ENCODE measurements around the gene RPL41. TPM values are rescaled to one million over a fixed set of nuclear protein-coding genes. Genes with fewer than 3 reads are reported as not detected.
A peak's percentile ranks its signal among the peaks of the same experiment; 100 is the strongest.
"Not testable (repeated sequence)": the region's sequence is repeated elsewhere in the genome, so short reads cannot be mapped to it uniquely, and the experiment has no call there.

The RPL41 gene
- total RNA-seq, 6 experiments from 2014 or later, result 2,722 to 3,464 (median 3,292) TPM

DNA sequence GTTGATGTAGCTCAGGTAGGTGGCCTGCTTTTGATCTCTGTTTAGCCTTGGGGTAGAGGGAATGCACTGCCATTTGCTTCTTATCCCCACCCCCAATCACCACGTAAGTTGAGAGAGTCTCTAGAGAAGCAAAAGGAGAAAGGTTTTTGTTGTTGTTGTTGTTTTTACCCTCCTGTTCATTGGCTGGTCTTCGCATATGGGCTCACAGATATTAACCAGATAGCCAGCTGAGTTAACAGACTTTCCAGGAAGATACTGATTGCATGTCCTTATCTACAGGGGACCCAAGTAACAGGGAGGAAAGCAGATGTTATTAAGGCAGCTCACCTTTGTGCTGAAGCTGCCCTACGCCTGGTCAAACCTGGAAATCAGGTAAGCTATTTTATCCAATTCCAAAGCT, 9.2 kb upstream of the RPL41 start:
- no peak overlapping the region for H3K4me3 Mint-ChIP-seq
- no peaks in the 10 kb centered on the region for H3K9me3 Mint-ChIP-seq
- H3K36me3 Mint-ChIP-seq (ENCODE audit: low read depth), result peaks cover 41% of the 10 kb centered on the region
- TF ChIP-seq, protein P1, sequence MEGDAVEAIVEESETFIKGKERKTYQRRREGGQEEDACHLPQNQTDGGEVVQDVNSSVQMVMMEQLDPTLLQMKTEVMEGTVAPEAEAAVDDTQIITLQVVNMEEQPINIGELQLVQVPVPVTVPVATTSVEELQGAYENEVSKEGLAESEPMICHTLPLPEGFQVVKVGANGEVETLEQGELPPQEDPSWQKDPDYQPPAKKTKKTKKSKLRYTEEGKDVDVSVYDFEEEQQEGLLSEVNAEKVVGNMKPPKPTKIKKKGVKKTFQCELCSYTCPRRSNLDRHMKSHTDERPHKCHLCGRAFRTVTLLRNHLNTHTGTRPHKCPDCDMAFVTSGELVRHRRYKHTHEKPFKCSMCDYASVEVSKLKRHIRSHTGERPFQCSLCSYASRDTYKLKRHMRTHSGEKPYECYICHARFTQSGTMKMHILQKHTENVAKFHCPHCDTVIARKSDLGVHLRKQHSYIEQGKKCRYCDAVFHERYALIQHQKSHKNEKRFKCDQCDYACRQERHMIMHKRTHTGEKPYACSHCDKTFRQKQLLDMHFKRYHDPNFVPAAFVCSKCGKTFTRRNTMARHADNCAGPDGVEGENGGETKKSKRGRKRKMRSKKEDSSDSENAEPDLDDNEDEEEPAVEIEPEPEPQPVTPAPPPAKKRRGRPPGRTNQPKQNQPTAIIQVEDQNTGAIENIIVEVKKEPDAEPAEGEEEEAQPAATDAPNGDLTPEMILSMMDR (IDR thresholded peaks at IDR 0.05), result no peak
- DNase-seq, result no peak
- H3K27ac Mint-ChIP-seq, result peak overlapping the region; percentile 34; the same call in 1 of the 2 replicates
- peaks cover 2% of the 10 kb centered on the region for H3K27me3 Mint-ChIP-seq (ENCODE audit: insufficient read depth)
- H3K4me1 Mint-ChIP-seq (ENCODE audit: low read depth), result peaks cover 34% of the 10 kb centered on the region

DNA sequence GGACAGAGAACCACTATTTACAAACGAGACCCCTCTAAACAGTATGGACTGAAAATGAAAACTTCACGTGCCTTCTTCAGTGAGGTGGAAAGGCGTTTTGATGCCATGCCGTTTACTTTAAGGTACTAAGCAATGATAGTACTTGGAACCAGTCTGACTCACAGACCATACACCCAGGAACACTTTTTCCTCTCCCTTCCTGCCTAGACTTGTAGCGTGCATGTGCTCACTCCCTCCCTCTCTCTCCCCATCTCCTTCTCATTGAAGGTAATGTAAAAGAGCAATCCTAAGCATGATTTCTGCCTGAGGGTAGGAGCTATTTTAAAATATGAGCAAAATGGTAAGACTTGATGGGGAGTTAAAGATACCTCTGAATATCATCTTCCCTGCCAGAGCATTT, 5.9 kb upstream of the RPL41 start:
- H3K36me3 Mint-ChIP-seq (ENCODE audit: low read depth), result peaks cover 45% of the 10 kb centered on the region
- no peaks in the 10 kb centered on the region for H3K9me3 Mint-ChIP-seq
- H3K27ac Mint-ChIP-seq, result no peak overlapping the region
- no peak overlapping the region for H3K4me3 Mint-ChIP-seq
- TF ChIP-seq, protein P1 (IDR thresholded peaks at IDR 0.05), result no peak
- peaks cover 25% of the 10 kb centered on the region for H3K4me1 Mint-ChIP-seq (ENCODE audit: low read depth)
- no peaks in the 10 kb centered on the region for H3K27me3 Mint-ChIP-seq (ENCODE audit: insufficient read depth)
- DNase-seq, result no peak

DNA sequence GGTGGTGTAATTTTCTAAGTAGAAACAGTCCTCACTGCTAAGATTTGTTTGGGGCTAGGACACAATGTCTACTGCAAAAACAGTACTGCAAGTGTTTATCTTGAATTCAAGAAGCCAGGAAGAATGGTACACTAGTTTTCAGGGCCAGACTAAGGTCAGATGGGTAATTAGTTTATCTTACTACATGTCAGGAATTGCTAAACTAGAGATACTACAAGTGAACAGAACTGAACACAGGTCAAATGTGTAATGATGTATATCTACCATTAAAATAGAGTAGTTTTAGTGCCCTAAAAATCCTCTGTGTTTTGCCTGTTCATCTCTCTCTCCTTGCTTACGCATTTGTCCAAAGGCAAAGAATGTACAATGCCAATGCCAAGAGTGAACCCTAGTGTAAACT, 2.3 kb upstream of the RPL41 start:
- Mint-ChIP-seq H3K4me1 (ENCODE audit: low read depth) (peaks cover 22% of the 10 kb centered on the region), H3K36me3 (ENCODE audit: low read depth) (peaks cover 42% of the 10 kb centered on the region), H3K27ac (peak overlapping the region; percentile 42), H3K4me3 (no peak overlapping the region), H3K9me3 (peaks cover 7% of the 10 kb centered on the region; the same call in 1 of the 2 replicates), H3K27me3 (ENCODE audit: insufficient read depth) (peaks cover 17% of the 10 kb centered on the region)
- TF ChIP-seq, protein P1 (IDR thresholded peaks at IDR 0.05), result no peak
- DNase-seq, result no peak

DNA sequence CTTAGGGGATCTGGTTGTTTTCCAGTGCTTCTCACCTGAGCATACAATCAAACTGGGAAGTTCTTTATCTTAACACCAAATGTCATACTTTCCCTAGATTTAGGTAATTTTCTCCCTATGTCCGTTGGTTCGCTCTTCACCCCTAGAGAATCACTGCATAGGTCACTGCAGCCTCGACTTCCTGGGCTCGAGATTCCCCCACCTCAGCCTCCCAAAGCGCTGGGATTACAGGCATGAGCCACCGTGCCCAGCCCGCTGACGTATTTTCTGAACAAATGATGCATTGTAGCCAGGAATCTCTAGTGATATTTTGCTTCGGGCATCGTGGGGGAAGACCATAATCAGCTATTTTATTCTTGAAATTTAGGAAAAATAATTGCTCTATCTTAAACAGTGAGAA, 1.1 kb upstream of the RPL41 start:
- peak overlapping the region; percentile 98 for H3K27ac Mint-ChIP-seq
- peaks cover 34% of the 10 kb centered on the region for H3K4me1 Mint-ChIP-seq (ENCODE audit: low read depth)
- peak overlapping the region; percentile 95 for H3K4me3 Mint-ChIP-seq
- H3K9me3 Mint-ChIP-seq, result peaks cover 7% of the 10 kb centered on the region; the same call in 1 of the 2 replicates
- no peak for DNase-seq
- peaks cover 38% of the 10 kb centered on the region for H3K36me3 Mint-ChIP-seq (ENCODE audit: low read depth)
- TF ChIP-seq, protein P1 (IDR thresholded peaks at IDR 0.05), result no peak
- peaks cover 19% of the 10 kb centered on the region for H3K27me3 Mint-ChIP-seq (ENCODE audit: insufficient read depth)

DNA sequence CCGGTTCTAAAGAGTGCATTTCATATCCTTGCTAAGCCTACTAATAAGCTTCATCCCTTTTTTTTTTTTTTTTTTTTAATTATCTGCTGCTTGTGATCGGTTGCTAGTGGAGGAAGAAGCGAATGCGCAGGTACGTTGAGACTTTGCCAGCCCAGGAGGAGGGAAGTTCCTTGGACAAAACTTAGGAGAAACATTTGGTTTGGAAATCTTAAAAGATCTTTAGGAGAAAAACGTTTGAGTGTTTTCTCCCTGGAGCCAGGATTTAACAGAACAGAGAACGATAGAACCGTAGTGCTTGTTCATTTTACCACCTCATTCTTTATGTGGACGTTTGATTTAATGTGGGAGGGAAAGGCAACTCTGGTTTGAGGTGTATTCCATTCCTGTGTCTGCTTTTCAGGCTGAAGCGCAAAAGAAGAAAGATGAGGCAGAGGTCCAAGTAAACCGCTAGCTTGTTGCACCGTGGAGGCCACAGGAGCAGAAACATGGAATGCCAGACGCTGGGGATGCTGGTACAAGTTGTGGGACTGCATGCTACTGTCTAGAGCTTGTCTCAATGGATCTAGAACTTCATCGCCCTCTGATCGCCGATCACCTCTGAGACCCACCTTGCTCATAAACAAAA, 761 bp downstream of the RPL41 start:
- Mint-ChIP-seq H3K4me1 (ENCODE audit: low read depth) (peaks cover 36% of the 10 kb centered on the region), H3K4me3 (peak overlapping the region; percentile 95), H3K27me3 (ENCODE audit: insufficient read depth) (peaks cover 19% of the 10 kb centered on the region), H3K36me3 (ENCODE audit: low read depth) (peaks cover 38% of the 10 kb centered on the region), H3K27ac (peak overlapping the region; percentile 98)
- not testable (repeated sequence) for DNase-seq, H3K9me3 Mint-ChIP-seq

DNA sequence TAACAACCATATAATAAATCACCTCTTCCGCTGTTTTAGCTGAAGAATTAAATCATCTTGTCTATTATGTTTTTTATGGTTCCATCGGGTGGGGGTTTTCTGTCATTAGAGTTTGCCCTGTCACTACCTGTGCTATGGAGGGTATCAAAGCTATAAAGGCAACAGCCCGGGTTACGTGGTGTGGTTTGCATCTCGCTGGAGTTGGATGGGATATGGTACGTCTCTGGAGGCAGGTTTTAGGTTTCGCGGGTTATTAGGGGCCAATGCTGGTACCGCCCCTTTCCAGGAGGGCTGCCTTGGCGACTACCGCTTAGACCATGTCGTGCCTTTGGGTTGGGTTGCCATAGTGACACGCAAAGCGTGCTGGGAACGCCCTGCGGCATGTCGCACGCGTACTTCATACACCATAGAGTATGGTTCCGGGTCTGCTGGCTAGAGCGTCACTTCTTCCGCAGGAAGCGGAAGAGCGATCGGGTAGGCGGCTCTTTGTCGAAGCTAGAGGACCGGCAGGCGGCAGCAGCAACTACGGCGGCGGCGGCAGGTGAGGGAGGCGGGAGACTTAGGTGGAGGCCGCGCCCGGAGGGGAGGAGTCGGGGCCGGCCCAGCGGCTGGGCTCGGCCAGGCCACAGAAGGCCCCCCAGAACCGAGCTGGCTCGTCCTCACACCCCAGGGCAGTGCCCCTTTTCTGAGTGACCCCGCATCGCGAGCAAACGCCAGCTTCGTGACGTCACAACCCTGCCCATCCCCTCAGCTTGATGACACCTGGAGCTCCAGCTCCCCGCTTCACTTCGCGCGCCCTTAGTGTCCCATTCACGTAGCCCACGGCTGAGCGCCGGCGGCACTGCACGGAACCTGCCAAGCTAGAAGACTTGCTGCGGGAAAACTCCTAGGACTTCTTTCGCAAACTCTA, 1.6 kb downstream of the RPL41 start, which contains the start of gene ZC3H10:
Gene ZC3H10 (plus strand): TSS at position 489 of the 910 bp plus-strand sequence. CDS start 2,297 bp downstream, outside the sequence.
- Mint-ChIP-seq H3K9me3 (peaks cover 7% of the 10 kb centered on the region; the same call in 1 of the 2 replicates), H3K36me3 (ENCODE audit: low read depth) (peaks cover 38% of the 10 kb centered on the region), H3K27ac (peak within 1 kb of the TSS; percentile 98), H3K4me1 (ENCODE audit: low read depth) (peaks cover 43% of the 10 kb centered on the region), H3K27me3 (ENCODE audit: insufficient read depth) (peaks cover 19% of the 10 kb centered on the region), H3K4me3 (peak within 1 kb of the TSS; percentile 95)
- DNase-seq, result peak; percentile 100
- TF ChIP-seq, protein P1 (IDR thresholded peaks at IDR 0.05), result peak; percentile 73

Measured in HFFc6 (cell line).